Measurements from ENCODE around the gene CAMSAP2. TPM values are rescaled to one million over a fixed set of nuclear protein-coding genes. Genes with fewer than 3 reads are reported as not detected.

The CAMSAP2 gene
- total RNA-seq, 1 experiment from 2014 or later, result 25.0 TPM

DNA sequence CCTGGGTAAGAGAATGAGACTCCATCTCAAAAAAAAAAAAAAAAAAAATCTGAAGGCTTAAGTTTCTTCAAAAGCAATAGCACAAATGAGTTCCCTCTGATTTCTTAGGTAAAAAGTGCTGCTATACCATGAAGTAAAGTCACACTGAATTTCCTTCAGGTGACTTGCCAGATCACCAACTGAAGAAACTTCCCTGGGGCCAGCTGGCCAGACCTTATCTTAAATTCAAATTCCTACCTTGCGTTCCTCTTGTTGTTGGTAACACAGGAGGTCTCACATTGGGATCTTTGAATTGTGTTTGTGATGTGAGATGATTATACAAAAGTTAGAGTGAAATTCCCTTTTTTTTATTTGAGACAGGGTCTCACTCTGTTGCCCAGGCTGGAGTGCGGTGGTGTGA lies 167.8 kb downstream of the CAMSAP2 start:
- ChIA-PET POLR2A (no interaction called here), CTCF (no interaction called here), RAD21 (ENCODE audit: low non-redundant PET in 1 of 2, low total read pairs in 2 of 2, uncharacterized antibody in 2 of 2, unreplicated experiment in 2 of 2) (no interaction called here)
- BruUV-seq (replicated peaks), result no TSS peak
- Histone ChIP-seq H3K4me3 (replicated peaks in 1 of 2; ENCODE audit: low read depth in 1 of 2, low read length in 2 of 2) (no peak overlapping the region), H3K79me2 (ENCODE audit: insufficient read depth, low read length) (no peaks in the 10 kb centered on the region), H3K27me3 (ENCODE audit: insufficient read depth, low read length) (no peaks in the 10 kb centered on the region), H3K36me3 (ENCODE audit: control insufficient read depth in 1 of 2, insufficient read depth in 2 of 2, low read length in 2 of 2) (peaks cover 0 to 5% of the 10 kb centered on the region in 2 experiments; a peak in 2 of 4 replicates), H3K9ac (ENCODE audit: low read length) (no peak overlapping the region), H4K20me1 (ENCODE audit: insufficient read depth) (no peaks in the 10 kb centered on the region), H3K9me2 (ENCODE audit: insufficient read depth) (no peaks in the 10 kb centered on the region), H2AFZ (ENCODE audit: low read depth, low read length, poor library complexity, severe bottlenecking) (no peak overlapping the region), H3K9me3 (ENCODE audit: control insufficient read depth in 1 of 2, insufficient read depth in 1 of 2, low read depth in 1 of 2, low read length in 2 of 2) (no peaks in the 10 kb centered on the region), H3K4me1 (ENCODE audit: control insufficient read depth in 1 of 2, insufficient read depth in 2 of 2, low read length in 2 of 2) (no peaks in the 10 kb centered on the region), H3K27ac (ENCODE audit: low read depth, low read length) (no peak overlapping the region), H3K4me2 (ENCODE audit: low read length) (no peak overlapping the region)
- DNase-seq (ENCODE audit: low read depth, low spot score), result no peak
- TF ChIP-seq EGR1 (IDR thresholded peaks at IDR 0.05; ENCODE audit: low read depth) (no peak), EZH2phosphoT487 (IDR thresholded peaks at IDR 0.05; ENCODE audit: borderline replicate concordance) (no peak), TCF7L2 (IDR thresholded peaks at IDR 0.05; ENCODE audit: borderline replicate concordance, extremely low read depth, insufficient read depth, insufficient read length) (no peak), ELF1 (IDR thresholded peaks at IDR 0.05; ENCODE audit: borderline replicate concordance, low read depth) (no peak), YY1 (IDR thresholded peaks at IDR 0.05; ENCODE audit: extremely low read depth, insufficient replicate concordance, low read depth, low read length) (no peak), EZH2 (IDR thresholded peaks at IDR 0.05) (no peak)
- ATAC-seq, result no peak
- intact Hi-C loops (cut with micrococcal nuclease), result no loop called here

DNA sequence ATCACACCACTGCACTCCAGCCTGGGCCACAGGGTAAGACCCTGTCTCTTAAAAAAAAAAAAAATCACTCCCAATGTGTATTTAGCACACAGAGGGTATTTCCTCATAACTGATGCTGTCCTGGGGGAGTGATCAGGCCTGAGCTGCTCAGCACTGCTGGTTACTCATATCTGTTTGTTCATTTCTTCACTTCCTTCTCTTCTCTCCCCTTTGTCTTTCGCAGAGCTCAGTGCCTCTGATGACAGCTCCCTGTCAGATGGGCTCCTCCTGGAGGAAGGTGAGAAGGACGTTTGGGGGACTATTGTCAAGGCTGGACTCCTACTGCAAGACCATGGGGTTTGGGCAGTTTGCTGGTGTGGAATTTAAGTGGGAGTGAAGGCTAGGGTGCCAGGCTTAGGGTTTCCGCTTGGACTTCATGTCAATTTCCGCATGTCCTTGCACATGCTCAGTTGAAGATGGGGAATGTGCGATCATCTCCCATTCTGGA lies 169.0 kb downstream of the CAMSAP2 start:
- CTCF ChIA-PET, result no interaction called here
- no peak overlapping the region for H2AFZ ChIP-seq (ENCODE audit: low read depth, low read length, poor library complexity, severe bottlenecking)
- POLR2A ChIA-PET, result no interaction called here

More for the DNA sequence above, 169.0 kb downstream of the CAMSAP2 start:
- no TSS peak for BruUV-seq (replicated peaks)
- TF ChIP-seq SRF (IDR thresholded peaks at IDR 0.05; ENCODE audit: low read depth) (no peak), POLR2AphosphoS5 (IDR thresholded peaks at IDR 0.05; ENCODE audit: low read depth, low read length) (no peak)
- ATAC-seq (no peak), DNase-seq (ENCODE audit: low read depth, low spot score) (no peak)
- Histone ChIP-seq H3K27ac (ENCODE audit: low read depth, low read length) (no peak overlapping the region), H3K9me2 (ENCODE audit: insufficient read depth) (no peaks in the 10 kb centered on the region), H3K36me3 (ENCODE audit: control insufficient read depth in 1 of 2, insufficient read depth in 2 of 2, low read length in 2 of 2) (no peaks in the 10 kb centered on the region; a peak in 1 of 4 replicates), H3K27me3 (ENCODE audit: insufficient read depth, low read length) (no peaks in the 10 kb centered on the region), H3K79me2 (ENCODE audit: insufficient read depth, low read length) (no peaks in the 10 kb centered on the region), H3K4me3 (replicated peaks in 1 of 2; ENCODE audit: low read depth in 1 of 2, low read length in 2 of 2) (no peak overlapping the region), H3K4me1 (ENCODE audit: control insufficient read depth in 1 of 2, insufficient read depth in 2 of 2, low read length in 2 of 2) (no peaks in the 10 kb centered on the region), H3K9me3 (ENCODE audit: control insufficient read depth in 1 of 2, insufficient read depth in 1 of 2, low read depth in 1 of 2, low read length in 2 of 2) (no peaks in the 10 kb centered on the region), H3K4me2 (ENCODE audit: low read length) (no peak overlapping the region), H4K20me1 (ENCODE audit: insufficient read depth) (no peaks in the 10 kb centered on the region), H3K9ac (ENCODE audit: low read length) (no peak overlapping the region)
- intact Hi-C loops (cut with micrococcal nuclease), result no loop called here
- RAD21 ChIA-PET (ENCODE audit: low non-redundant PET in 1 of 2, low total read pairs in 2 of 2, uncharacterized antibody in 2 of 2, unreplicated experiment in 2 of 2), result no interaction called here
